ENCODE data around the gene CHML.

CHML gene

GRCh38 chr1:241637046-241637590 lies 3.1 kb downstream of the CHML start:
- TF ChIP-seq ZBTB7A (IDR thresholded peaks at IDR 0.05; ENCODE audit: low read depth) (no peak), TAF1 (IDR thresholded peaks at IDR 0.05; ENCODE audit: low read depth) (no peak), CREB1 (IDR thresholded peaks at IDR 0.05; ENCODE audit: low read depth) (no peak), EP300 (IDR thresholded peaks at IDR 0.05; ENCODE audit: borderline replicate concordance) (no peak), USF1 (IDR thresholded peaks at IDR 0.05) (no peak), FOXM1 (IDR thresholded peaks at IDR 0.05; ENCODE audit: borderline replicate concordance, low read depth) (no peak), CEBPB (IDR thresholded peaks at IDR 0.05) (no peak), RAD21 (IDR thresholded peaks at IDR 0.05; ENCODE audit: low read depth) (no peak), REST (IDR thresholded peaks at IDR 0.05; ENCODE audit: low read depth) (no peak), YY1 (IDR thresholded peaks at IDR 0.05; ENCODE audit: low read depth) (no peak), TEAD4 (IDR thresholded peaks at IDR 0.05) (no peak), EGR1 (IDR thresholded peaks at IDR 0.05) (no peak), TCF12 (IDR thresholded peaks at IDR 0.05; ENCODE audit: low read depth) (no peak)

GRCh38 chr1:241636291-241636690 lies 3.9 kb downstream of the CHML start:
- TF ChIP-seq REST (IDR thresholded peaks at IDR 0.05; ENCODE audit: low read depth), result no peak

- TF ChIP-seq RAD21 (IDR thresholded peaks at IDR 0.05; ENCODE audit: low read depth), result no peak
- TF ChIP-seq TCF12 (IDR thresholded peaks at IDR 0.05; ENCODE audit: low read depth), result no peak
- no peak for TF ChIP-seq FOXM1 (IDR thresholded peaks at IDR 0.05; ENCODE audit: borderline replicate concordance, low read depth)
- no peak for TF ChIP-seq CEBPB (IDR thresholded peaks at IDR 0.05)
- TF ChIP-seq USF1 (IDR thresholded peaks at IDR 0.05), result no peak
- no peak for TF ChIP-seq MAX (IDR thresholded peaks at IDR 0.05)
- no peak for TF ChIP-seq TEAD4 (IDR thresholded peaks at IDR 0.05)
- no peak for TF ChIP-seq ZBTB7A (IDR thresholded peaks at IDR 0.05; ENCODE audit: low read depth)
- no peak for TF ChIP-seq EP300 (IDR thresholded peaks at IDR 0.05; ENCODE audit: borderline replicate concordance)
- TF ChIP-seq NFIC (IDR thresholded peaks at IDR 0.05), result no peak
- TF ChIP-seq TAF1 (IDR thresholded peaks at IDR 0.05; ENCODE audit: low read depth), result no peak
These were observed 4.5 kb downstream of the CHML start for GRCh38 chr1:241635556-241636152.

GRCh38 chr1:241632987-241633386 lies 7.2 kb downstream of the CHML start:
- TF ChIP-seq EGR1 (IDR thresholded peaks at IDR 0.05) (no peak), CEBPB (IDR thresholded peaks at IDR 0.05) (no peak), USF1 (IDR thresholded peaks at IDR 0.05) (no peak), TCF12 (IDR thresholded peaks at IDR 0.05; ENCODE audit: low read depth) (no peak), YY1 (IDR thresholded peaks at IDR 0.05; ENCODE audit: low read depth) (no peak), TEAD4 (IDR thresholded peaks at IDR 0.05) (no peak), CREB1 (IDR thresholded peaks at IDR 0.05; ENCODE audit: low read depth) (no peak), TAF1 (IDR thresholded peaks at IDR 0.05; ENCODE audit: low read depth) (no peak)

DNA sequence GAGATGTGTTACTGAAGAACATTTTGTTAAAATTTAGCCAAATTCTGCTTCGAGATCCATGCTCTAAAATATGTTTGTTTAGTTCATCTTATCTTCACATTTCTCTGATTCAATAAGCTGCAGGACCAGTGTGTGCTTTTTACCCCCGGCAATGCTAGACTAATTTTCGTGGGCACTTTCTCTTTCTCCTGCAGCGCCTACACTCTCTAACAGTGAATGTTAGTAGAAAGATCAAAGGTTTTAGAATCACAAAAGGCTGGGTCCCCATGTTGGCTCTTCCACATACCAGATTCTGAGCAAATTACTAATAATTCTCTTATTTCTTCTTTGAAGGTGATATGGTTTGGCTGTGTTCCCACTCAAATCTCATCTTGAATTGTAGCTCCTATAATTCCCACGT lies 8.5 kb downstream of the CHML start:
- TF ChIP-seq EGR1 (IDR thresholded peaks at IDR 0.05), result no peak
- no peak for TF ChIP-seq RAD21 (IDR thresholded peaks at IDR 0.05; ENCODE audit: low read depth)
- TF ChIP-seq YY1 (IDR thresholded peaks at IDR 0.05; ENCODE audit: low read depth), result no peak
- no peak for TF ChIP-seq TAF1 (IDR thresholded peaks at IDR 0.05; ENCODE audit: low read depth)
- no peak for TF ChIP-seq NFIC (IDR thresholded peaks at IDR 0.05)
- no peak for TF ChIP-seq TCF12 (IDR thresholded peaks at IDR 0.05; ENCODE audit: low read depth)
- no peak for TF ChIP-seq FOXM1 (IDR thresholded peaks at IDR 0.05; ENCODE audit: borderline replicate concordance, low read depth)
- no peak for TF ChIP-seq EP300 (IDR thresholded peaks at IDR 0.05; ENCODE audit: borderline replicate concordance)
- no peak for TF ChIP-seq ZBTB7A (IDR thresholded peaks at IDR 0.05; ENCODE audit: low read depth)
- no peak for TF ChIP-seq REST (IDR thresholded peaks at IDR 0.05; ENCODE audit: low read depth)
- no peak for TF ChIP-seq CREB1 (IDR thresholded peaks at IDR 0.05; ENCODE audit: low read depth)
- no peak for TF ChIP-seq USF1 (IDR thresholded peaks at IDR 0.05)
- no peak for TF ChIP-seq CEBPB (IDR thresholded peaks at IDR 0.05)
- TF ChIP-seq TEAD4 (IDR thresholded peaks at IDR 0.05), result no peak
- TF ChIP-seq MAX (IDR thresholded peaks at IDR 0.05), result no peak

All from Ishikawa (cell line).